ENCODE measurements around the gene PVALEF.
A peak's percentile ranks its signal among the peaks of the same experiment; 100 is the strongest.
"Not testable (repeated sequence)": the region's sequence is repeated elsewhere in the genome, so short reads cannot be mapped to it uniquely, and the experiment has no call there.

Gene PVALEF

DNA sequence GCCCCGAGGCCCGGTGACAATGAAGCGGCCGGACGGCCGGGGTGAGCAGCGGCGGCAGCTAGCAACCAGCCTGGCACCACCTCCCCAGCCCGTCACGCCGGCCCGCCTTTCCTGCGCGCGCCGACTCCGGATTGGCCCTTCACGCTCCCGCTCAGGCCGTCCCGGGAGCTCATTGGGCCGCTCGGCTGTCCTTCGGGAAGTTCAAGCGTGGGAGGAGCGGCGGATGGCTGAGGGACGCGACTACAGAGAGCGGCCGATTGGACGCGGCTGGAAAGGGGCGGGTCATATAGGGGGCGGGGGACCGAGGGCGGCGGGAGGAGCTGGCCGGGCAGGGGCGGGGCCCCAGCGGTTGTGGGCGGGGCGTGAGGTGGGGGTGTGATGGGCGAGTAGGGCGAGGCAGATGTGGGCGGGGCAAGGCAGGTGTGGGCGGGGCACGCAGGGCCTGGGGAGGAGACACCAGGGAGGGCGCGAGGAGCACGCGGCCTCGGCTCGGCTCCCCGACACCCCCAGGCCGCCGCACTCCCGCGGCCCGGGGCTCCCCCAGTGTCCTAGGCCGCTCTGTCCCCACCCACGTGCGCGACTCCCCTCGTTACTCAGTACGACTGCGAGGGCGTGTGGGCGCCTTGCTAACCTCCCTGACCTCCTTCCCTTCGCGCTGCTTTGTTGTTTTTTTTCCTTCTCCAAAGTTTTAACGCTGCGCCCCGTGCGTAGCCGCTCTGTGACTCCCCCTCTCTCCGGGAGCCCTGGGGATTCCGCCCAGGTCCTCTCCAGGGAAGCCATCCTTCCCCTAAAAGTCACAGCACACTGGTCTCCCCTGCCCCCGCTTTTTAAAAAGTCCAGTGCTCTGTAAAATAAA, 57.8 kb downstream of the PVALEF start, which contains the start of gene CEP131:
Gene CEP131 (minus strand): TSS at position 60 of the 856 bp plus-strand sequence. CDS start 2,909 bp downstream, outside the sequence.
- DNase-seq, result peak; percentile 93 to 99

DNA sequence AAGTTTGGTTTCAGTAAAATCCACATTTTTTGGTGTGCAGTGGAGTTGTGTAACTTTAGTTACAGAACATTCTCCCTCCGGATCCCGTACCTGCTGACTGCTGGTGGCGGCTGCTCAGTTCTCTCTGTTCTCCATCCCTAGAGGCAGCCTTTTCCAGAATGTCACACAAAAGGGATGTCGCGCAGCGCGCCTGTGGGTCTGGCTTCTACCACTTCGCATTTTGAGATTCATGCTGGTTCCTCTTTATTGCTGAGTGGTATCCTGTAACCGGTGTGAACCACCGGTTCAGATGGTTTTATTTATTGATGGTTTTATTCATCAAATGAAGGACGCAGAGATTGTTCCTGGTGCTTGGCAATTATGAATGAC, 58.4 kb downstream of the PVALEF start:
- DNase-seq, result peak in 1 of 2 donors; percentile 26

DNA sequence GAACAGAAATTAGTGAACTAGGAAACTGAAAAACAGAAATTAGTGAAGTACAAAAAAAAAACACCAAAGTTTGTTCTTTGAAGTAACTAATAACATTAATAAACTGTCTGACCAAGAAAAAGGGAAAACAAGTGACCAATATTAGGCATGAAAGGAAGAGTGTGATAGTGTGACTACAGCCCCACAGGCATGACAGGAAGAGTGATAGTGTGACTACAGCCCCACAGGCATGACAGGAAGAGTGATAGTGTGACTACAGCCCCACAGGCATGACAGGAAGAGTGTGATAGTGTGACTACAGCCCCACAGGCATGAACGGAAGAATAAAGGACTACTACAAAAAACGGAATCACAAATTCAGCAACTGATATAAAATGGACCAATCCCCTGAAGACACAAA, 62.3 kb downstream of the PVALEF start:
- DNase-seq, result not testable (repeated sequence)

DNA sequence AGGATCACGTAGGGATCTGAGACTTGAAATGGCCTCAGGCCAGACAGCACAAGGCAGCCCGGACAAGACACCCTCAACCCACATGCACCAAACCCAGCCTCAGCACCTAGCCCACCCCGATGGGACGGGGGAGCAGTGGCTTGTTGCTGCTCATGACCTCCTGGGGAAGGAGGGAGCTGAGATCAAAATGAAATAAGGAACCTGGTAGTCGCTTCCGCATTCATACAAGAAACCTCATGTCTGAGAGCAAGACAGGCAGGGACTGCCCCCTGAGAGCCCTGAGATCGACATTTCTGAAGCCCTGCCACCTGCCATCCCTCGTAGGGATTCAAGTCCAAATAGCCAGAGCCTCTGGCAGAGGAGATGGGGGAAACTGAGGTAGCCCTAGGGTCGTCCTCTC, 63.1 kb downstream of the PVALEF start:
- no peak for DNase-seq

DNA sequence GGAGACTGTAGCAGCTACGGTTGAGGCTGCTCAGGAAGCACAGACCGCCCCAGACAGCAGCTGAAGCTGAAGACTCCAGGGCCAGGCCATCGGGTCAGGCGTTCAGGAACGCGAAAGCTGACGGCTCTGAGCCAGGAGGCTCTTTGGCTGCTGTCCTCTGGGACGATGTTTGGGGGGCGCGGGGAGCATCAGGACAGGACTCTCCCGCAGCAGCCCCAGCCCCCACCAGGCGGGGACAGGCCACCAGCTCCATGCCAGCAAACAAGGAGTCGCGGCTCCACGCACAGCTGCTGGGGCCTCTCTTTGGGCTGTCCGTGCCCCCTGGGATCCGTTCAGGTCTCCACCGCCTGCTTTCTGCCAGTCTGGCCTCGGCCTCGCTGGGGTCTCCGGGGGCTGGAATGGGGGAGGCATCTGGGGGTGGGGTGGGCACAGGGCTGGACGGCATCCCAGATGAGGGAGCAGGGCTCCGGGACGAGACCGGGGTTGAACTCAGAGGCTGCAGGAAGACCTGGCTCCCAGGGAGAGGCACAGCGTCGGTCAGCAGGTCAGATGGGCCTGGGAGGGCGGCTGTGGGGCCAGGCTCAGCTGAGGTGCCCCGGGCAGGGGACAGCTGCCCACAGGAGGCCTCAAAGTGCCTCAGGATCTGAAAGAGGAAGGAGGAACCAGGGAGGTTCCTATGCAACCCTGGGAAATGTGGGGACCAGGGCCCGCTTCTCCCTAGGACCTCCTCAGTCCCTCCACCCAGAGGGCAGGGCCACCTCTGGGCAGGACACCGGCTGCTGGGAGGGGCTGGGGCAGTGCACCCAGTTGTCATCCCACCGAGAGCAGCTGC, 63.7 kb downstream of the PVALEF start:
- no peak for DNase-seq

DNA sequence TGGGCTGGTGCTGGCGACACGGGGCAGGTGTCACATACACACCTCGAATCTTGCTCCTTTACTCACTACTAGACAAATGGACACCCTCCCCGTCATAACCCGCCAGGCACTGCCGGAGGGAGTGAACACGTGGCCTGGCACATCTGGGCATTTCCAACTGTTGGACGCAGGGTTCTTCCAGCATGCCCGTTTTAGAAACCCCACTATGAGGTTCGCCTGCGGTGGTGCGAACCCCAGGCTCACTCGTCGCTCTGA, 64.3 kb downstream of the PVALEF start:
- DNase-seq, result no peak

DNA sequence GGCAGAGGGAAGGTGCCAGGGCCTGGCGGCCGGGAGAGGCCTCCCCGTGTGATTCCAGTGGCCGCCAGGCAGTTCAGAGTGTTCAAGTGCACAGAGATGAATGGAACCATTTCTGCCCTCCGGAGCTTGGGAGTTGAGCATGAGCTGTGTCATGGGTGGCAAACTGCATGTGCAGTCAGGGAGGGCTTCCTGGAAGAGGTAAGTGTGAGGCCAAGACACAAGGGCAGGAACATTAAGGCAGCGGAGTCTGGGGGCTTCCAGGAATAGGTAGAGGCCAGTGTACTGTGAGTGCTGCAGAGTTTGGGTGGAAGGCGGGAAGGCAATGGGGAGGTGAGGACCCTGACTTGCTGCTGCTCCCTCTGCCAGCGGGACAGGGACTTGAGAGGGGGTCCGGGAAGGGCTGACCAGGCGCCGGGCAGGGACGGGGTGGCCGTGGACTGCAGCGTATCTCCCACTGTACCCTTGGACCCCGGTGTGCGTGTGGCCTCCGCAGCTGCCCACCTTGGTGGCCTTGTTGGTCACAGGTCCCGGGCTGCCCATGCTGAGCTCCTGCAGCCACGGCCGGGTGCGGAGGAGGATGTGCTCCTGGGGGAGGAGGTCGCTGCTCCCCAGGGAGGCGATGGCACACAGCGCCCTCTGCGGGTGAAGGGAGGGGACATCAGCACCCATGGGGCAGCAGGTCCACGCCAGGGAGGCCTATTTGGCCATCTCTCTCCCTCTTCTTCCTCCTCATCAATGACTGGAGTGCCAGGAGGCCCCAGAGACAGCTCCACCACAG, 64.9 kb downstream of the PVALEF start:
- no peak for DNase-seq

DNA sequence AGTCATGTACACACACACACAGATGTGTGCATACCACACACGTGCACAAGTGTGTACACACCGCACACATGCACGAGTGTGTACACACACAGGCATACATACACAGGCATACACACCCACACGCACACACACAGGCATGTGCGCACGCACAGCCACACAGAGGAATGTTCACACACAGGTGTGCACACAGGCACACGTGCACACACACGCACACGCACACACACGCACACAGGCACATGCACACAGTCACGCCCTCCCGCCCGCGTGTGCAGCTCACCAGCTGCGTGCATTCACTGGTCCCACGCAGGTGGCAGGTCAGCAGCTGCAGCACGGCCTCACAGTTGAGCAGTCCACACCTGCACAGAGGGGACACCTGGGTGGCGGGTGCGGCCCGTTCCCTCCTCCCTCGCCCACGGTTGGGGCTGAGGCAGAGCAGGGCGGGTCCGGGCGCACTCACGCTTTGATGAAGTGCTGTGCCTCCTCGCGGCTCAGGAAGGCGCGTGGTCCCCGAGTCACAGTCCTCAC, 65.9 kb downstream of the PVALEF start:
- DNase-seq, result no peak

DNA sequence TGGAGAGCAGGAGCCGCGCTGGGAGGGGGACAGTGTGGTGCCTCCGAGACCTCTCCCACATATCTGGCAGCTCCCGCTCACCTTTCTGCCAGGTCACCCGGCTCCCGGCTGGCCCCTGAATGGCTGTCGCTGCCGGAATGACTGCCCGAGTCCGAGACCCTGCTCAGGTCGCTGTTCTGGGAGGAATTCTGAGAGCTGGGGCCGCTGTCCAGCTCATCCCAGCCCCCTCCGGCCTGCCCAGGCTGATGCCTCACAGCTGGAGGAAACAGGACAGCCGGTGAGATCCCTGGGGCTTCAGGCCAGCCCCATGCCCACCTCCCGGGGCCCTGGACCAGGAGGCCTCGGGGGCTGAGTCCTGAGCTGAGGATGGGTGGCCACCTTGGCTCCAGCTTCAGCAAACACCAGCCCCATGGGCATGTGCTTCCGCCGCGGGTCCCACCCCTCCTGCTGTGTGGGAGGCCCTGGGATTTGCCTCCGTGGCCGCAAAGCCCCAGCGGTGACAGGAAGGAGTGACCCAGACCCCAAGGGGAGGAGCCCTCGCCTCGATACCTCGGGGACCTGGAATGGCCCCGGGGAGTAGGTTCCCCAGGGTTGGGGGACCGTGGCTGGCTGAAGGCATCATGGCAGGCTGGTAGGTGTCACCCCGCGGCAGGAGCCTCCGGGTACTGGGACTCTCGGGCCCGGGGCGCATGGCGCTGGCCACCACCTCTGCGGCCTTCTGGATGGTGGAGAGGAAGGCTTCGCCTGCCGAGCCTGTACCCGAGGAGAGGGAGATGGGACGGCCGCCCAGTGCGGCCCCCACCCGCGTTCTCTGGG, 66.7 kb downstream of the PVALEF start:
- DNase-seq, result no peak
